ENCODE data around the gene CYB561A3. TPM values are rescaled to one million over a fixed set of nuclear protein-coding genes. Genes with fewer than 3 reads are reported as not detected.

The CYB561A3 gene
- total RNA-seq, 1 experiment from 2014 or later, result 14.6 TPM

GRCh38 chr11:61325649-61326414, 35.9 kb downstream of the CYB561A3 start:
- DNase-seq (ENCODE audit: low read depth), result no peak

- DNase-seq (ENCODE audit: low read depth), result no peak
Observed at GRCh38 chr11:61315260-61315659, 46.4 kb downstream of the CYB561A3 start.

GRCh38 chr11:61310749-61311148, 50.9 kb downstream of the CYB561A3 start:
- DNase-seq (ENCODE audit: low read depth), result no peak

- DNase-seq (ENCODE audit: low read depth), result no peak
Observed at GRCh38 chr11:61309739-61310138, 51.9 kb downstream of the CYB561A3 start.

- no peak for DNase-seq (ENCODE audit: low read depth)
Observed at GRCh38 chr11:61309141-61309540, 52.5 kb downstream of the CYB561A3 start.

GRCh38 chr11:61307354-61307753, 54.3 kb downstream of the CYB561A3 start:
- DNase-seq (ENCODE audit: low read depth), result no peak

- no peak for DNase-seq (ENCODE audit: low read depth)
Observed at GRCh38 chr11:61306221-61306620, 55.5 kb downstream of the CYB561A3 start.

GRCh38 chr11:61305417-61305816, 56.3 kb downstream of the CYB561A3 start:
- DNase-seq (ENCODE audit: low read depth), result no peak

GRCh38 chr11:61303725-61304124, 58.0 kb downstream of the CYB561A3 start:
- DNase-seq (ENCODE audit: low read depth), result no peak

- DNase-seq (ENCODE audit: low read depth), result no peak
Observed at GRCh38 chr11:61302550-61302949, 59.1 kb downstream of the CYB561A3 start.

Other genes with a start within 250 kb of the CYB561A3 start
- gene VPS37C, start 200.5 kb downstream of the CYB561A3 start, total RNA-seq (2014; rRNA removed; shearing (Covaris generic)), result 7.8 and 11.5 TPM in 2 replicates
- gene PGA3, start 158.4 kb downstream of the CYB561A3 start, total RNA-seq (2014; rRNA removed; shearing (Covaris generic)), result not detected in 2 replicates
- not detected in 2 replicates for gene PGA4, start 139.5 kb downstream of the CYB561A3 start, total RNA-seq (2014; rRNA removed; shearing (Covaris generic))
- gene PGA5, start 120.7 kb downstream of the CYB561A3 start, total RNA-seq (2014; rRNA removed; shearing (Covaris generic)), result not detected in 2 replicates
- gene VWCE, start 66.6 kb downstream of the CYB561A3 start, total RNA-seq (2014; rRNA removed; shearing (Covaris generic)), result not detected in 2 replicates
- gene DDB1, start 28.8 kb downstream of the CYB561A3 start, total RNA-seq (2014; rRNA removed; shearing (Covaris generic)), result 153 and 180 TPM in 2 replicates
- 28.0 and 30.6 TPM in 2 replicates for gene TKFC, start 28.7 kb downstream of the CYB561A3 start, total RNA-seq (2014; rRNA removed; shearing (Covaris generic))
- 40.2 and 49.4 TPM in 2 replicates for gene TMEM138, start 492 bp upstream of the CYB561A3 start, total RNA-seq (2014; rRNA removed; shearing (Covaris generic))
- 8.1 and 12.9 TPM in 2 replicates for gene TMEM216, start 30.7 kb upstream of the CYB561A3 start, total RNA-seq (2014; rRNA removed; shearing (Covaris generic))
- gene CPSF7, start 68.1 kb upstream of the CYB561A3 start, total RNA-seq (2014; rRNA removed; shearing (Covaris generic)), result 16.6 and 22.3 TPM in 2 replicates
- 46.7 and 61.0 TPM in 2 replicates for gene SDHAF2, start 68.2 kb upstream of the CYB561A3 start, total RNA-seq (2014; rRNA removed; shearing (Covaris generic))
- 0.23 and 1.8 TPM in 2 replicates for gene LRRC10B, start 146.9 kb upstream of the CYB561A3 start, total RNA-seq (2014; rRNA removed; shearing (Covaris generic))
- 0.34 and 0.77 TPM in 2 replicates for gene SYT7, start 219.2 kb upstream of the CYB561A3 start, total RNA-seq (2014; rRNA removed; shearing (Covaris generic))

All from Daoy (cell line).